Naive thymus-derived CD4-positive, alpha-beta T cell (primary cell): ENCODE measurements around the gene DCANP1. TPM values are rescaled to one million over a fixed set of nuclear protein-coding genes. Genes with fewer than 3 reads are reported as not detected.

ENCODE experiments used
- ATAC-seq: fragments of 150-1000 bp; cut with Tn5 transposase; 2 replicates; pipeline ENCODE4 v1.10.0; 2021; ENCODE audit warnings: mild to moderate bottlenecking, moderate library complexity
- CTCF ChIA-PET: fragments of 350-600 bp; sonication (Branson Sonifier 250); formaldehyde crosslinking; loops from one replicate; lab custom pipeline; 2021; ENCODE audit warnings: antibody characterized with exemption; lab: Charles Lee
- POLR2A ChIA-PET: fragments of 350-600 bp; sonication (Branson Sonifier 250); formaldehyde crosslinking; loops from one replicate; lab custom pipeline; 2021; ENCODE audit warnings: antibody characterized with exemption, inconsistent platforms; lab: Charles Lee
- DNase-seq, 9 donors: peaks; one replicate each; pipeline versions ENCODE4 v3.0.0 to v3.0.0-alpha.2; 2020 to 2022; ENCODE audit warnings: mixed read lengths in 1 of 9
- H3K27ac ChIP-seq: one replicate; pipeline ENCODE4 v1.7.0; 2013; ENCODE audit warnings: mild to moderate bottlenecking, low read depth, low read length, moderate library complexity
- H3K27me3 ChIP-seq, 2 donors: one replicate each; pipeline ENCODE4 v1.7.0; 2013; ENCODE audit warnings: low read length in 2 of 2, mild to moderate bottlenecking in 2 of 2, moderate library complexity in 2 of 2; ENCODE audit not compliant: control insufficient read depth in 2 of 2, insufficient read depth in 2 of 2
- H3K36me3 ChIP-seq, 3 experiments: 1 replicate in 2 of 3; 2 replicates in 1 of 3; pipeline ENCODE4 v1.7.0; 2013; ENCODE audit warnings: low read length in 3 of 3, mild to moderate bottlenecking in 3 of 3, moderate library complexity in 1 of 3; ENCODE audit not compliant: insufficient read depth in 3 of 3, control insufficient read depth in 2 of 3
- H3K4me1 ChIP-seq, 2 donors: one replicate each; pipeline ENCODE4 v1.7.0; 2013; ENCODE audit warnings: low read length in 2 of 2, mild to moderate bottlenecking in 2 of 2, moderate library complexity in 1 of 2; ENCODE audit not compliant: control insufficient read depth in 2 of 2, insufficient read depth in 2 of 2
- H3K4me3 ChIP-seq: 2 replicates; pipeline ENCODE4 v1.7.0; 2013; ENCODE audit warnings: mild to moderate bottlenecking, low read length
- H3K9me3 ChIP-seq, 3 experiments: 1 replicate in 2 of 3; 2 replicates in 1 of 3; pipeline ENCODE4 v1.7.0; 2013; ENCODE audit warnings: low read length in 3 of 3; ENCODE audit not compliant: control insufficient read depth in 2 of 3
- H3K27ac Mint-ChIP-seq, 9 donors: one replicate each; pipeline ENCODE4 v1.8.0; 2020 to 2022; ENCODE audit warnings: mixed read lengths in 9 of 9, mild to moderate bottlenecking in 8 of 9, moderate library complexity in 5 of 9, inconsistent platforms in 2 of 9
- H3K27me3 Mint-ChIP-seq, 5 donors: one replicate each; pipeline ENCODE4 v1.8.0; 2021 to 2022; ENCODE audit warnings: mixed read lengths in 5 of 5, mild to moderate bottlenecking in 1 of 5
- H3K36me3 Mint-ChIP-seq, 5 donors: one replicate each; pipeline ENCODE4 v1.8.0; 2020 to 2022; ENCODE audit warnings: mixed read lengths in 5 of 5, mild to moderate bottlenecking in 3 of 5, inconsistent platforms in 1 of 5
- H3K4me1 Mint-ChIP-seq, 7 donors: one replicate each; pipeline ENCODE4 v1.8.0; 2020 to 2022; ENCODE audit warnings: mixed read lengths in 7 of 7, mild to moderate bottlenecking in 3 of 7, inconsistent platforms in 1 of 7
- H3K4me3 Mint-ChIP-seq, 10 donors: one replicate each; pipeline ENCODE4 v1.8.0; 2020 to 2022; ENCODE audit warnings: mild to moderate bottlenecking in 10 of 10, mixed read lengths in 10 of 10, moderate library complexity in 6 of 10, inconsistent platforms in 2 of 10
- H3K9me3 Mint-ChIP-seq, 11 donors: one replicate each; pipeline ENCODE4 v1.8.0; 2020 to 2022; ENCODE audit warnings: mixed read lengths in 11 of 11, mild to moderate bottlenecking in 4 of 11, inconsistent platforms in 1 of 11, moderate library complexity in 1 of 11
- intact Hi-C, 2 donors: fragments of 100-400 bp; cut with micrococcal nuclease; formaldehyde crosslinking; loops; one replicate each; pipeline ENCODE4 v1.15.1; 2023
- polyA plus RNA-seq, 2 donors: library from polyadenylated mRNA; unstranded; fragments of 300-500 nt; fragmentation: Illumina TruSeq; gene quantifications; one replicate each; pipeline ENCODE4 v1.2.3, GENCODE V29; 2021
- total RNA-seq, 6 experiments: library from RNA in 5 of 6; stranded (reverse) in 5 of 6; gene quantifications; 1 replicate in 5 of 6; 2 replicates in 1 of 6; pipeline ENCODE4 v1.2.3 and lab custom pipeline; 2021 to 2026

DCANP1 gene
- total and polyA plus RNA-seq, 7 experiments from 2014 or later, result 0.16 to 0.59 TPM; not detected in 5

- Histone ChIP-seq H3K4me1 (peaks cover 0 to 5% of the 10 kb centered on the region in 2 donors), H3K9me3 (no peaks in the 10 kb centered on the region), H3K4me3 (peak overlapping the region; percentile 39), H3K36me3 (no peaks in the 10 kb centered on the region), H3K27me3 (no peaks in the 10 kb centered on the region), H3K27ac (no peak overlapping the region)
- peak overlapping the region in 2 of 9 donors; percentile 59 to 68 for H3K27ac Mint-ChIP-seq
- peak overlapping the region; percentile 5 to 83 (median 68) for H3K4me3 Mint-ChIP-seq
- peak; percentile 36 to 80 (median 58) for DNase-seq
- ChIA-PET CTCF (interaction anchor here (2.7 to 4.4 kb wide), 2 partner anchors 86 to 100 kb away, joined by 16 to 18 read pairs; no protein-coding TSS in a partner anchor), POLR2A (no interaction called here)
- no peaks in the 10 kb centered on the region for H3K9me3 Mint-ChIP-seq
- peaks cover 6 to 15% (median 10%) of the 10 kb centered on the region in 7 donors for H3K4me1 Mint-ChIP-seq
- peak; percentile 82 for ATAC-seq
- H3K27me3 Mint-ChIP-seq, result peaks cover 23 to 52% (median 37%) of the 10 kb centered on the region in 5 donors
- intact Hi-C loops, result loop anchor here (1.0 to 5.0 kb wide), 3 partner anchors 86 to 616 kb away; no protein-coding TSS in a partner anchor
- H3K36me3 Mint-ChIP-seq, result no peaks in the 10 kb centered on the region
These were observed 19.3 kb upstream of the DCANP1 start for GRCh38 chr5:135466178-135467050.

- H3K27me3 ChIP-seq, result no peaks in the 10 kb centered on the region
- Mint-ChIP-seq H3K4me3 (peak overlapping the region in 6 of 10 donors; percentile 19 to 81 (median 58)), H3K9me3 (no peaks in the 10 kb centered on the region), H3K27me3 (peaks cover 19 to 46% (median 33%) of the 10 kb centered on the region in 5 donors), H3K36me3 (no peaks in the 10 kb centered on the region), H3K4me1 (peaks cover 6 to 15% (median 10%) of the 10 kb centered on the region in 7 donors), H3K27ac (peak overlapping the region in 2 of 9 donors; percentile 47 to 59)
- H3K4me1 ChIP-seq, result peaks cover 0 to 5% of the 10 kb centered on the region in 2 donors
- CTCF ChIA-PET, result interaction anchor here (2.7 to 4.4 kb wide), 2 partner anchors 86 to 101 kb away, joined by 16 to 18 read pairs; no protein-coding TSS in a partner anchor
- no peaks in the 10 kb centered on the region for H3K9me3 ChIP-seq
- H3K4me3 ChIP-seq, result no peak overlapping the region
- intact Hi-C loops, result loop anchor here (1.0 to 5.0 kb wide), 3 partner anchors 87 to 617 kb away; no protein-coding TSS in a partner anchor
- peak in 1 of 9 donors; percentile 3 for DNase-seq
- H3K36me3 ChIP-seq, result no peaks in the 10 kb centered on the region
- POLR2A ChIA-PET, result no interaction called here
- H3K27ac ChIP-seq, result no peak overlapping the region
- no peak for ATAC-seq
These were observed 18.4 kb upstream of the DCANP1 start for GRCh38 chr5:135465391-135466122.

GRCh38 chr5:135462304-135462703 is 15.2 kb upstream of the DCANP1 start:
- CTCF ChIA-PET, result interaction anchor here (1.0 to 2.5 kb wide), 5 partner anchors 10 to 105 kb away, joined by 3 to 12 read pairs (median 5); no protein-coding TSS in a partner anchor
- peaks cover 12 to 27% (median 25%) of the 10 kb centered on the region in 5 donors for H3K27me3 Mint-ChIP-seq
- peak; percentile 75 for ATAC-seq

GRCh38 chr5:135461481-135462151 is 14.5 kb upstream of the DCANP1 start:
- H3K9me3 Mint-ChIP-seq, result no peaks in the 10 kb centered on the region
- no peak overlapping the region for H3K4me3 ChIP-seq
- ATAC-seq (no peak), DNase-seq (no peak)
- CTCF ChIA-PET, result interaction anchor here (1.3 to 2.5 kb wide), 5 partner anchors 8 to 105 kb away, joined by 3 to 12 read pairs (median 4); partner anchors contain the start of gene DCANP1
- H3K36me3 Mint-ChIP-seq, result no peaks in the 10 kb centered on the region
- H3K27ac ChIP-seq, result no peak overlapping the region
- no peaks in the 10 kb centered on the region for H3K27me3 ChIP-seq
- no peaks in the 10 kb centered on the region for H3K9me3 ChIP-seq
- H3K4me1 Mint-ChIP-seq, result peaks cover 6 to 15% (median 9%) of the 10 kb centered on the region in 7 donors
- peaks cover 0 to 4% of the 10 kb centered on the region in 2 donors for H3K4me1 ChIP-seq
- POLR2A ChIA-PET, result no interaction called here
- H3K27ac Mint-ChIP-seq, result no peak overlapping the region
- no peaks in the 10 kb centered on the region for H3K36me3 ChIP-seq
- no peak overlapping the region for H3K4me3 Mint-ChIP-seq
- H3K27me3 Mint-ChIP-seq, result peaks cover 12 to 29% (median 22%) of the 10 kb centered on the region in 5 donors
- intact Hi-C loops, result loop anchor here (1.0 to 5.0 kb wide), 4 partner anchors 90 to 371 kb away; partner anchors contain the start of gene SLC25A48 (in 1 of the 2)

More at GRCh38 chr5:135462304-135462703, 15.2 kb upstream of the DCANP1 start:
- Histone ChIP-seq H3K36me3 (no peaks in the 10 kb centered on the region), H3K4me3 (no peak overlapping the region), H3K9me3 (no peaks in the 10 kb centered on the region), H3K4me1 (peaks cover 0 to 5% of the 10 kb centered on the region in 2 donors), H3K27ac (no peak overlapping the region), H3K27me3 (no peaks in the 10 kb centered on the region)
- no peak overlapping the region for H3K4me3 Mint-ChIP-seq
- peak overlapping the region in 1 of 9 donors; percentile 31 for H3K27ac Mint-ChIP-seq
- POLR2A ChIA-PET, result no interaction called here
- peaks cover 6 to 15% (median 10%) of the 10 kb centered on the region in 7 donors for H3K4me1 Mint-ChIP-seq
- H3K36me3 Mint-ChIP-seq, result no peaks in the 10 kb centered on the region
- intact Hi-C loops, result loop anchor here (1.0 to 5.0 kb wide), 4 partner anchors 89 to 370 kb away; partner anchors contain the start of gene SLC25A48 (in 1 of the 2)
- H3K9me3 Mint-ChIP-seq, result no peaks in the 10 kb centered on the region
- peak in 8 of 9 donors; percentile 25 to 62 (median 55) for DNase-seq

- ATAC-seq, result no peak
- H3K27ac Mint-ChIP-seq, result no peak overlapping the region
These were observed 13.3 kb upstream of the DCANP1 start for GRCh38 chr5:135460246-135461033.

More at GRCh38 chr5:135460246-135461033, 13.3 kb upstream of the DCANP1 start:
- POLR2A ChIA-PET, result no interaction called here
- H3K9me3 Mint-ChIP-seq, result no peaks in the 10 kb centered on the region
- CTCF ChIA-PET, result interaction anchor here (0.6 to 2.5 kb wide), 5 partner anchors 9 to 106 kb away, joined by 3 to 12 read pairs (median 4); partner anchors contain the start of gene DCANP1
- H3K27me3 Mint-ChIP-seq, result peaks cover 6 to 22% (median 17%) of the 10 kb centered on the region in 5 donors
- Histone ChIP-seq H3K36me3 (no peaks in the 10 kb centered on the region), H3K27me3 (no peaks in the 10 kb centered on the region), H3K4me1 (no peaks in the 10 kb centered on the region), H3K9me3 (no peaks in the 10 kb centered on the region), H3K4me3 (no peak overlapping the region), H3K27ac (no peak overlapping the region)
- H3K36me3 Mint-ChIP-seq, result no peaks in the 10 kb centered on the region
- no peak for DNase-seq
- intact Hi-C loops, result loop anchor here in 1 of 2 donors (5.0 kb wide), 1 partner anchor 372 kb away; the partner anchor contains the start of gene SLC25A48
- H3K4me3 Mint-ChIP-seq, result no peak overlapping the region
- H3K4me1 Mint-ChIP-seq, result peaks cover 0 to 8% (median 4%) of the 10 kb centered on the region in 7 donors
